ENCODE results near the gene PGR. TPM values are rescaled to one million over a fixed set of nuclear protein-coding genes. Genes with fewer than 3 reads are reported as not detected.

The PGR gene
- 1 to 10 TPM in 3 of 4 donors, under 1 TPM in 1; 0.20 to 1.9 (median 1.4) TPM for total RNA-seq

DNA sequence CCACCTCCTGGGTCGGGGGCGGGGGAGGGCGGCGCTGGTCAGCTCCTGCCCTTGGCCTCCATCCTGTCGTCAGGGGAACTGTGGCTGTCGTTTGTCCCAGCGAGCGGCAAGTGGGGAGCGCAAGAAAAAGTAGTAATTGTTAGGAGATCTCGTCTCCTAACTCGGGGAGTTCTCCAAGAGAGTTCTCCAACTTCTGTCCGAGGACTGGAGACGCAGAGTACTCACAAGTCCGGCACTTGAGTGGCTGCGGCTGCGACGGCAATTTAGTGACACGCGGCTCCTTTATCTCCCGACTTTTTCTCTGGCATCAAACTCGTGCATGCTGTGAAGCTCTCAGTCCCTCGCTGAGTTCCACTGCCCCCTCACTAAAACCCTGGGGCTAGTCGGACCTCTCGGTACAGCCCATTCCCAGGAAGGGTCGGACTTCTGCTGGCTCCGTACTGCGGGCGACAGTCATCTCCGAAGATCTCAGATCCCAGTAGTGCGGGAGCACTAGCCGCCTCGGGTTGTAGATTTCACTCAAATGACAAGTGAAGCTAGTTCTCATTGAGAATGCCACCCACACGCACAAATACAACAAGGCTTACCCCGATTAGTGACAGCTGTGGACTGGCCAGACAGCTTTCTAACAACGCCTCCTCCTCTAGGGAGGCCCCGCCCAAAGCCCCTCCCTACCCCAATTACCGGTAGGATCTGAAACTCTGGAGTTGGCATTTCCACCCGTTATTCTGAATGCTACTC, at the start of gene PGR:
PGR (minus strand) TSS at position 611 of the 741 bp plus-strand sequence. CDS start 743 bp downstream, outside the sequence.
- Histone ChIP-seq H3K36me3 (no peaks in the 10 kb centered on the region), H3K27me3 (peaks cover 32 to 46% (median 35%) of the 10 kb centered on the region in 3 donors), H3K4me1 (no peaks in the 10 kb centered on the region), H3K27ac (no peak within 1 kb of the TSS), H3K9me3 (no peaks in the 10 kb centered on the region), H3K4me3 (peak within 1 kb of the TSS; percentile 47 to 59 (median 58))
- TF ChIP-seq, protein P1, sequence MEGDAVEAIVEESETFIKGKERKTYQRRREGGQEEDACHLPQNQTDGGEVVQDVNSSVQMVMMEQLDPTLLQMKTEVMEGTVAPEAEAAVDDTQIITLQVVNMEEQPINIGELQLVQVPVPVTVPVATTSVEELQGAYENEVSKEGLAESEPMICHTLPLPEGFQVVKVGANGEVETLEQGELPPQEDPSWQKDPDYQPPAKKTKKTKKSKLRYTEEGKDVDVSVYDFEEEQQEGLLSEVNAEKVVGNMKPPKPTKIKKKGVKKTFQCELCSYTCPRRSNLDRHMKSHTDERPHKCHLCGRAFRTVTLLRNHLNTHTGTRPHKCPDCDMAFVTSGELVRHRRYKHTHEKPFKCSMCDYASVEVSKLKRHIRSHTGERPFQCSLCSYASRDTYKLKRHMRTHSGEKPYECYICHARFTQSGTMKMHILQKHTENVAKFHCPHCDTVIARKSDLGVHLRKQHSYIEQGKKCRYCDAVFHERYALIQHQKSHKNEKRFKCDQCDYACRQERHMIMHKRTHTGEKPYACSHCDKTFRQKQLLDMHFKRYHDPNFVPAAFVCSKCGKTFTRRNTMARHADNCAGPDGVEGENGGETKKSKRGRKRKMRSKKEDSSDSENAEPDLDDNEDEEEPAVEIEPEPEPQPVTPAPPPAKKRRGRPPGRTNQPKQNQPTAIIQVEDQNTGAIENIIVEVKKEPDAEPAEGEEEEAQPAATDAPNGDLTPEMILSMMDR (IDR thresholded peaks at IDR 0.05 in 4 of 5, conservative IDR thresholded peaks at IDR 0.05 in 1 of 5), result no peak
- TF ChIP-seq POLR2A (IDR thresholded peaks at IDR 0.05), result peak in 1 of 2 donors; percentile 7
- intact Hi-C loops (cut with DNase I; ENCODE audit: low total_unique reads), result loop anchor here (5.0 kb wide), 1 partner anchor 58 kb away; no protein-coding TSS in a partner anchor
- no peak for ATAC-seq
- in situ Hi-C loops (cut with MboI; ENCODE audit: low sequenced_read_pairs in 4 of 4), result no loop called here
- DNase-seq, result no peak

DNA sequence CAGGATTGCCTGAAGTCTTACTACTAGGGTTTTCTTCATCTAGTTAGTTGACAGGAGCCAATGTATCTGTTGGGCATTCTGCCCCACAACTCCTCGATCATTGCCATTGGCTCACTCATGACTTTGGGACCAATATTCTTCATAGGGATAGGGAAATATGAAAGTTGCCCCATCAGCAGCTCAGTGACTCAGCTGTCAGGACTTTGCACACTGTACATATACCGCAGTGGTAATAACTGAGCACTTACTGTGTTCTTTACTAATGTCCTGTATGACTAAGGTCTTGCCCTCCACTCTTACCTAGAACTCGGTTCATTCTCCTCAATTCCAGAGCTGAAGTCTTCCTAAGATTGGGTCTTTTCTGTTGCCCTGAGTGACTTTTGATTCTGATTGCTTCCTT, 46.8 kb upstream of the PGR start:
- no peaks in the 10 kb centered on the region for H3K36me3 ChIP-seq
- ATAC-seq (no peak), DNase-seq (no peak)
- no peaks in the 10 kb centered on the region for H3K9me3 ChIP-seq
- H3K27ac ChIP-seq, result no peak overlapping the region
- H3K4me1 ChIP-seq, result no peaks in the 10 kb centered on the region
- H3K4me3 ChIP-seq, result no peak overlapping the region
- TF ChIP-seq, protein P1 (IDR thresholded peaks at IDR 0.05 in 4 of 5, conservative IDR thresholded peaks at IDR 0.05 in 1 of 5), result no peak
- TF ChIP-seq POLR2A (IDR thresholded peaks at IDR 0.05), result no peak
- intact Hi-C loops (cut with DNase I; ENCODE audit: low total_unique reads) (no loop called here), in situ Hi-C loops (cut with MboI; ENCODE audit: low sequenced_read_pairs in 4 of 4) (no loop called here)
- H3K27me3 ChIP-seq, result no peaks in the 10 kb centered on the region

DNA sequence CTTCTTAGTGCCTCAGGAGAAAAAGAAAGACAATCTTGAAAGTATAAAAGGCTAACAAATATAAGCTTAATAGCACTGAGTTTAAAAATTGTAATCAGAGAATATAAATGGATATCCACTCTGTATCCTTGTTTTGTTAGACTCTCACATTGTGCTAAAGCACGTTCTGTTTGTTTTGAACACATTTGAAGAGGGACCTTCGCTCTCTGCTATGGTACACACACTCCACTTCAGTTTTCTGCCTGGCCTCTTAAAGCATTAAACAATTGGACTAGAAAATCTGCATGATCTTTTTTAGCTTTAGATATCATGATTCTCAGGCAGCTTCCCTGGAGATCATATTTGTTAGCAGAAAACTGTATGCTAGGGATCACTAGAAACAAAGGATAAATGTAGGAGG, 40.3 kb upstream of the PGR start:
- H3K27me3 ChIP-seq, result no peaks in the 10 kb centered on the region
- DNase-seq, result no peak
- H3K36me3 ChIP-seq, result no peaks in the 10 kb centered on the region
- H3K9me3 ChIP-seq, result no peaks in the 10 kb centered on the region
- TF ChIP-seq, protein P1 (IDR thresholded peaks at IDR 0.05 in 4 of 5, conservative IDR thresholded peaks at IDR 0.05 in 1 of 5), result no peak
- TF ChIP-seq POLR2A (IDR thresholded peaks at IDR 0.05), result no peak
- H3K27ac ChIP-seq, result no peak overlapping the region
- no peak for ATAC-seq
- H3K4me3 ChIP-seq, result no peak overlapping the region
- intact Hi-C loops (cut with DNase I; ENCODE audit: low total_unique reads), result no loop called here
- in situ Hi-C loops (cut with MboI; ENCODE audit: low sequenced_read_pairs in 4 of 4), result no loop called here
- no peaks in the 10 kb centered on the region for H3K4me1 ChIP-seq

DNA sequence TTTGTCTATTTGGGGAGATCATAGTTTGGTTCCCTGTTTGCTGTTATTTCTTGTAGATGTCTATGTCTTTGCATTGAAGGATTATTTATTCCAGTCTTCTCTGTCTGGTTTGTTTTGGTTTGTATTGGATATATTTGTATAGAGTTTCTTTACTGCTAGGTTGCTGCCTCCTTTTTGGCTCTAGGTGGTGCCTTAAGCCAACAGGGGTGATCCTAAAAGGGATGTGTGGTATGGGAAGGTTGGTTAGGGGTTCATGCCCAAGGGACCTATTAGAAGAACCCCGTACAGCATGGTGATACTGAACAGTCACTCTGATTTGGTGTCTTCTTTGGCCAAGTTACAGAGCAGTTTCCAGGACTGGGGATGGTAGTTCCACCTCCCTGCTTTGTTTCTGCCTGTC, 36.4 kb upstream of the PGR start:
- Histone ChIP-seq H3K4me1 (no peaks in the 10 kb centered on the region), H3K27ac (no peak overlapping the region), H3K4me3 (no peak overlapping the region), H3K36me3 (no peaks in the 10 kb centered on the region), H3K9me3 (no peaks in the 10 kb centered on the region), H3K27me3 (no peaks in the 10 kb centered on the region)
- in situ Hi-C loops (cut with MboI; ENCODE audit: low sequenced_read_pairs in 4 of 4) (no loop called here), intact Hi-C loops (cut with DNase I; ENCODE audit: low total_unique reads) (no loop called here)
- ATAC-seq (no peak), DNase-seq (no peak)
- no peak for TF ChIP-seq POLR2A (IDR thresholded peaks at IDR 0.05)
- TF ChIP-seq, protein P1 (IDR thresholded peaks at IDR 0.05 in 4 of 5, conservative IDR thresholded peaks at IDR 0.05 in 1 of 5), result no peak

Measured in gastrocnemius medialis (tissue), 4 donors.